ENCODE data around the gene RPP21. TPM values are rescaled to one million over a fixed set of nuclear protein-coding genes. Genes with fewer than 3 reads are reported as not detected.

RPP21 gene
- total and polyA plus RNA-seq, 10 of the 15 experiments (the other 5 are each of a cell fraction or from before 2014, with no cell fraction given): 14.3 to 94.6 (median 42.1) TPM

GRCh38 chr6:30331981-30332380, 13.0 kb upstream of the RPP21 start (continued):
- no peak for TF ChIP-seq ELK1 (IDR thresholded peaks at IDR 0.05; ENCODE audit: low read depth, low read length)

- no peaks in the 10 kb centered on the region for H3K9me3 ChIP-seq (replicated peaks; ENCODE audit: control insufficient read depth, insufficient read depth, low read length)
- intact Hi-C loops (cut with micrococcal nuclease; ENCODE audit: unreplicated experiment) (no loop called here), in situ Hi-C loops (cut with MboI) (no loop called here)
- H3K27ac ChIP-seq (ENCODE audit: control insufficient read depth, insufficient read depth): no peak overlapping the region
- no peaks in the 10 kb centered on the region for H3K27me3 ChIP-seq (replicated peaks in 1 of 2; ENCODE audit: control insufficient read depth in 2 of 2, insufficient read depth in 2 of 2, low read length in 1 of 2)
- H3K36me3 ChIP-seq (ENCODE audit: control insufficient read depth in 2 of 2, insufficient read depth in 2 of 2, low read length in 1 of 2): peaks cover 3 to 25% of the 10 kb centered on the region in 2 experiments
- POLR2A ChIA-PET: interaction anchor here (0.6 to 0.7 kb wide), 2 partner anchors 189 to 484 kb away, joined by 3 read pairs; no protein-coding TSS in a partner anchor
- CTCF ChIA-PET: interaction anchor here (1.4 kb wide), 1 partner anchor 115 kb away, joined by 5 read pairs; no protein-coding TSS in a partner anchor
- FAIRE-seq (no peak), DNase-seq (ENCODE audit: low read depth, low spot score) (no peak), ATAC-seq (no peak)
- SMC1A ChIA-PET (ENCODE audit: uncharacterized antibody, unreplicated experiment): no interaction called here
- H3K79me2 ChIP-seq (ENCODE audit: control insufficient read depth, insufficient read depth, low read length): no peaks in the 10 kb centered on the region
- H2AFZ ChIP-seq (ENCODE audit: control insufficient read depth, low read depth, low read length): no peak overlapping the region
- no peak for TF ChIP-seq ZZZ3 (IDR thresholded peaks at IDR 0.05; ENCODE audit: control insufficient read depth, insufficient read length, low read depth)
- no peak for TF ChIP-seq TARDBP (IDR thresholded peaks at IDR 0.05; ENCODE audit: borderline replicate concordance)
- TF ChIP-seq IRF3 (IDR thresholded peaks at IDR 0.05): no peak
- TF ChIP-seq MXI1 (IDR thresholded peaks at IDR 0.05; ENCODE audit: low read depth, low read length): no peak
- no peak for TF ChIP-seq PRDM15 (CRISPR knock-in tag; IDR thresholded peaks at IDR 0.05)
- no peak for TF ChIP-seq PML (IDR thresholded peaks at IDR 0.05; ENCODE audit: low read length)
- TF ChIP-seq CHD2 (IDR thresholded peaks at IDR 0.05; ENCODE audit: borderline replicate concordance, low read depth, low read length): no peak
- TF ChIP-seq ZBED1 (IDR thresholded peaks at IDR 0.05; ENCODE audit: borderline replicate concordance): no peak
- no peak for TF ChIP-seq GATAD2B (conservative IDR thresholded peaks at IDR 0.05; ENCODE audit: low read depth)
- no peak for TF ChIP-seq CREM (IDR thresholded peaks at IDR 0.05; ENCODE audit: low read depth)
- H3K4me2 ChIP-seq (ENCODE audit: control insufficient read depth, insufficient read depth): no peak overlapping the region
- H3K4me3 ChIP-seq: no peak overlapping the region
- RAD21 ChIA-PET (ENCODE audit: unreplicated experiment): no interaction called here
- H4K20me1 ChIP-seq (ENCODE audit: control insufficient read depth, insufficient read depth): no peaks in the 10 kb centered on the region
- BruUV-seq (replicated peaks): no TSS peak
- no peaks in the 10 kb centered on the region for H3K4me1 ChIP-seq (ENCODE audit: control insufficient read depth, insufficient read depth, low read length)
- 100% methylated on average over 2 of the region's 2 CpGs for WGBS (ENCODE audit: insufficient coverage, insufficient replicate concordance, low lambda C conversion rate, missing lambda C conversion rate)
- H3K9ac ChIP-seq (ENCODE audit: control insufficient read depth, insufficient read depth, low read length): no peak overlapping the region
These were observed 10.7 kb upstream of the RPP21 start for GRCh38 chr6:30334075-30334783.
